Measurements from ENCODE around the gene PRKAG3.

PRKAG3 gene

GRCh38 chr2:218814540-218815243, 16.9 kb downstream of the PRKAG3 start:
- DNase-seq, result no peak

- no peak for DNase-seq
These were observed 17.7 kb downstream of the PRKAG3 start for GRCh38 chr2:218813771-218814460.

GRCh38 chr2:218812861-218813260, 18.7 kb downstream of the PRKAG3 start:
- DNase-seq, result no peak

- no peak for DNase-seq
These were observed 19.3 kb downstream of the PRKAG3 start for GRCh38 chr2:218812096-218812815.

GRCh38 chr2:218811382-218811781, 20.2 kb downstream of the PRKAG3 start:
- DNase-seq, result no peak

GRCh38 chr2:218810256-218810655, 21.3 kb downstream of the PRKAG3 start:
- no peak for DNase-seq

GRCh38 chr2:218809515-218809914, 22.1 kb downstream of the PRKAG3 start:
- DNase-seq, result no peak

- DNase-seq, result no peak
These were observed 24.0 kb downstream of the PRKAG3 start for GRCh38 chr2:218807626-218808025.

GRCh38 chr2:218806346-218806978, 25.1 kb downstream of the PRKAG3 start:
- no peak for DNase-seq

- DNase-seq, result no peak
These were observed 26.0 kb downstream of the PRKAG3 start for GRCh38 chr2:218805627-218806026.

- no peak for DNase-seq
These were observed 26.8 kb downstream of the PRKAG3 start for GRCh38 chr2:218804817-218805216.

GRCh38 chr2:218802386-218802994, 29.1 kb downstream of the PRKAG3 start:
- DNase-seq, result no peak

- no peak for DNase-seq
These were observed 31.6 kb downstream of the PRKAG3 start for GRCh38 chr2:218799990-218800389.

- no peak for DNase-seq
These were observed 32.7 kb downstream of the PRKAG3 start for GRCh38 chr2:218798767-218799504.

- no peak for DNase-seq
These were observed 34.9 kb downstream of the PRKAG3 start for GRCh38 chr2:218796691-218797090.

- no peak for DNase-seq
These were observed 39.2 kb downstream of the PRKAG3 start for GRCh38 chr2:218792433-218792832.

- no peak for DNase-seq
These were observed 42.9 kb downstream of the PRKAG3 start for GRCh38 chr2:218788529-218789255.

GRCh38 chr2:218786133-218786532, 45.5 kb downstream of the PRKAG3 start:
- no peak for DNase-seq

GRCh38 chr2:218785103-218785502, 46.5 kb downstream of the PRKAG3 start:
- DNase-seq, result no peak

- DNase-seq, result no peak
These were observed 47.9 kb downstream of the PRKAG3 start for GRCh38 chr2:218783688-218784087.

- DNase-seq, result no peak
These were observed 49.1 kb downstream of the PRKAG3 start for GRCh38 chr2:218782528-218782844.

Measured in right kidney (tissue), 1 donor.